Measurements from ENCODE around the gene HNRNPUL1. TPM values are rescaled to one million over a fixed set of nuclear protein-coding genes. Genes with fewer than 3 reads are reported as not detected.

Gene HNRNPUL1
- total and polyA plus RNA-seq, 2 of the 8 experiments (the other 6 are each of a cell fraction or from before 2014, with no cell fraction given) = 99.5 to 264 TPM

DNA sequence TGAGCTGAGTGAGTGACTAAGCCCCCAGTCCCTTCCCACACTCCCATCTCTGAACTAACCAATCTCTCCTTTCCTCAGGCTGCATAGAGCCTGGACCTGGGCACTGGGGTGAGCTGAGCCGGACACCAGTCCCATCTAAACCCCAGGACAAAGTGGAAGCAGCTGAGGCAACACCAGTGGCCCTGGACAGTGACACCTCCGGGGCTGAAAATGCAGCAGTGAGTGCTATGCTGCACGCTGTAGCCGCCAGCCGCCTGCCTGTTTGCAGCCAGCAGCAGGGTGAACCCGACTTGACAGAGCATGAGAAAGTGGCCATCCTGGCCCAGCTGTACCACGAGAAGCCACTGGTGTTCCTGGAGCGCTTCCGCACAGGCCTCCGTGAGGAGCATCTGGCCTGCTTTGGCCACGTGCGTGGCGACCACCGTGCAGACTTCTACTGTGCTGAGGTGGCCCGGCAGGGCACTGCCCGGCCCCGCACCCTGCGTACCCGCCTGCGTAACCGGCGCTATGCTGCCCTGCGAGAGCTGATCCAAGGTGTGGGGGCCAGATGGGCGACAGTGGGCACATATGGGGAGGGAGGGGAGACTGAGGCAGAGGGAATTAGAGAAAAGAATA, 52.2 kb downstream of the HNRNPUL1 start:
- Histone ChIP-seq H3K27ac (ENCODE audit: low read depth, low read length) (no peak overlapping the region), H4K91ac (replicated peaks; ENCODE audit: insufficient read length, low read length) (no peak overlapping the region), H3K9me3 (ENCODE audit: insufficient read depth in 2 of 2, low read depth in 1 of 2, low read length in 1 of 2) (peaks cover 0 to 3% of the 10 kb centered on the region in 2 experiments; a peak in 1 of 4 replicates), H3K27me3 (replicated peaks in 1 of 4; ENCODE audit: control insufficient read depth in 3 of 4, extremely low read depth in 1 of 4, insufficient read depth in 3 of 4, low read length in 3 of 4) (no peaks in the 10 kb centered on the region), H2BK15ac (ENCODE audit: low read length) (no peak overlapping the region), H2AFZ (ENCODE audit: low read length) (no peak overlapping the region), H2BK12ac (ENCODE audit: low read depth, low read length) (no peak overlapping the region), H3K4me2 (ENCODE audit: insufficient read depth in 1 of 2, low read depth in 2 of 2, low read length in 2 of 2) (no peak overlapping the region), H3K79me1 (ENCODE audit: low read depth, low read length) (peaks cover 5% of the 10 kb centered on the region), H4K20me1 (replicated peaks in 1 of 2; ENCODE audit: control insufficient read depth in 1 of 2, insufficient read depth in 2 of 2, low read length in 2 of 2) (peaks cover 3 to 15% of the 10 kb centered on the region in 2 experiments), H3K4me1 (replicated peaks in 1 of 4; ENCODE audit: control insufficient read depth in 3 of 4, insufficient read depth in 4 of 4, low read length in 3 of 4) (peaks cover 0 to 4% (median 0%) of the 10 kb centered on the region in 4 experiments; a peak in 4 of 7 replicates), H3K79me2 (ENCODE audit: control insufficient read depth in 1 of 2, insufficient read depth in 2 of 2, low read length in 2 of 2) (peaks cover 0 to 8% of the 10 kb centered on the region in 2 experiments; a peak in 2 of 4 replicates), H3K18ac (ENCODE audit: extremely low read depth, low read length) (no peak overlapping the region), H3K36me3 (ENCODE audit: control insufficient read depth in 2 of 4, insufficient read depth in 4 of 4, low read length in 3 of 4) (peaks cover 15 to 36% (median 22%) of the 10 kb centered on the region in 4 experiments; a peak in 7 of 8 replicates), H3K23ac (ENCODE audit: insufficient read length) (no peak overlapping the region), H3K14ac (ENCODE audit: insufficient read length) (no peak overlapping the region), H4K5ac (ENCODE audit: insufficient read length, low read depth, low read length) (no peak overlapping the region), H2BK5ac (ENCODE audit: low read depth, low read length) (no peak overlapping the region), H4K8ac (ENCODE audit: extremely low read depth, insufficient read depth, low read length) (no peak overlapping the region), H2AK5ac (ENCODE audit: low read depth, low read length) (no peak overlapping the region), H3K4me3 (ENCODE audit: extremely low read depth in 1 of 4, insufficient read depth in 2 of 4, low read depth in 3 of 4, low read length in 4 of 4) (no peak overlapping the region), H3K23me2 (ENCODE audit: low read depth, low read length) (no peaks in the 10 kb centered on the region), H2BK20ac (ENCODE audit: low read length) (no peak overlapping the region), H3K4ac (replicated peaks; ENCODE audit: insufficient read length, low read depth, low read length) (no peak overlapping the region), H2BK120ac (replicated peaks; ENCODE audit: low read depth, low read length) (no peak overlapping the region), H3K9ac (replicated peaks in 1 of 4; ENCODE audit: extremely low read depth in 1 of 4, low read depth in 3 of 4, low read length in 3 of 4) (no peak overlapping the region), H3K56ac (replicated peaks; ENCODE audit: insufficient read length, low read depth, low read length) (no peak overlapping the region)
- ChIA-PET CTCF (ENCODE audit: partially characterized antibody) (no interaction called here), POLR2A (ENCODE audit: partially characterized antibody) (interaction anchor here (1.2 to 12.6 kb wide), 3 partner anchors 8 to 36 kb away, joined by 3 to 137 read pairs (median 3); partner anchors contain the start of gene CCDC97)
- FAIRE-seq = no peak
- WGBS, 2 experiments (ENCODE audit: extremely low coverage in 1 of 2, insufficient coverage in 1 of 2, insufficient read length in 1 of 2, insufficient replicate concordance in 2 of 2, low coverage in 1 of 2, low lambda C conversion rate in 2 of 2, missing lambda C conversion rate in 1 of 2) = 96% methylated on average over 18 of the region's 24 CpGs; no CpG with 5 or more reads in 1 of the 2 experiments
- DNase-seq (ENCODE audit: low read depth in 1 of 2, low spot score in 2 of 2) = no peak
- no peak for TF ChIP-seq RAD21 (IDR thresholded peaks at IDR 0.05 in 1 of 2, conservative IDR thresholded peaks at IDR 0.05 in 1 of 2; ENCODE audit: low read depth in 2 of 2, low read length in 2 of 2)
- TF ChIP-seq YY1 (IDR thresholded peaks at IDR 0.05; ENCODE audit: low read depth, low read length) = no peak
- no peak for TF ChIP-seq CHD2 (IDR thresholded peaks at IDR 0.05; ENCODE audit: low read length)
- no peak for TF ChIP-seq FOSL1 (IDR thresholded peaks at IDR 0.05; ENCODE audit: insufficient read depth, low read depth, low read length)
- no peak for TF ChIP-seq TBP (IDR thresholded peaks at IDR 0.05; ENCODE audit: low read depth, low read length)
- TF ChIP-seq RFX5 (IDR thresholded peaks at IDR 0.05; ENCODE audit: borderline replicate concordance, low read depth, low read length) = no peak
- no peak for TF ChIP-seq RNF2 (IDR thresholded peaks at IDR 0.05; ENCODE audit: borderline replicate concordance, low read depth, low read length, missing control alignments, poor library complexity, severe bottlenecking)
- TF ChIP-seq TAF7 (optimal IDR thresholded peaks at IDR 0.05; ENCODE audit: borderline replicate concordance, low read depth, low read length) = no peak
- TF ChIP-seq KDM5A (IDR thresholded peaks at IDR 0.05; ENCODE audit: low read length) = no peak
- TF ChIP-seq CEBPB (IDR thresholded peaks at IDR 0.05; ENCODE audit: low read depth, low read length) = no peak
- no peak for TF ChIP-seq TAF1 (IDR thresholded peaks at IDR 0.05; ENCODE audit: low read depth, low read length)
- no peak for TF ChIP-seq POU5F1 (IDR thresholded peaks at IDR 0.05; ENCODE audit: low read depth, low read length)
- TF ChIP-seq KDM1A (IDR thresholded peaks at IDR 0.05; ENCODE audit: borderline replicate concordance, low read length) = no peak
